HepG2 (cell line): Measurements from ENCODE around the gene BMP2K. TPM values are rescaled to one million over a fixed set of nuclear protein-coding genes. Genes with fewer than 3 reads are reported as not detected.

Source experiments
- ATAC-seq: fragments of 200-7000 bp; cut with Tn5 transposase; 3 replicates; pipeline ENCODE4 v1.9.1; 2020; ENCODE audit warnings: mild to moderate bottlenecking, moderate library complexity
- BruUV-seq: library from RNA; stranded (reverse); fragments of 400-500 nt; replicated peaks from 2 replicates; lab custom pipeline; 2021; lab: Mats Ljungman, UMichigan
- CTCF ChIA-PET: fragments of 300-600 bp; formaldehyde crosslinking; extraction: SDS; loops from one replicate; lab custom pipeline; 2021; ENCODE audit warnings: low total read pairs, inconsistent platforms, low intra/inter-chr PET ratio; lab: Yijun Ruan, JAX
- POLR2A ChIA-PET: fragments of 350-600 bp; sonication (Branson Sonifier 250); formaldehyde crosslinking; loops from one replicate; lab custom pipeline; 2020; ENCODE audit warnings: antibody characterized with exemption, inconsistent platforms; lab: Yijun Ruan, JAX
- DNase-seq: peaks from one replicate; pipeline ENCODE4 v3.0.0-alpha.2; 2015; ENCODE audit warnings: low spot score
- FAIRE-seq: peaks from 3 replicates; lab custom pipeline; 2011; peaks lifted over from hg19 to GRCh38; lab: Jason Lieb, UNC
- H2AFZ ChIP-seq: one replicate; pipeline ENCODE4 v1.6.1; 2011; ENCODE audit warnings: low read length, inconsistent platforms
- H3K27ac ChIP-seq: fragments of 300-600 bp; 3 replicates; pipeline ENCODE4 v1.8.0; 2011; ENCODE audit warnings: mixed run types, mild to moderate bottlenecking, mixed read lengths, low read length, inconsistent platforms; ENCODE audit not compliant: insufficient read depth; ENCODE audit errors: extremely low read length
- H3K27me3 ChIP-seq, 2 experiments: fragments of 200-600 bp in 1 of 2; 2 replicates in 1 of 2; 3 replicates in 1 of 2; pipeline versions ENCODE4 v1.6.0 to v1.8.0; 2011; ENCODE audit warnings: low read length in 2 of 2, mild to moderate bottlenecking in 2 of 2, moderate library complexity in 2 of 2, inconsistent platforms in 1 of 2; ENCODE audit not compliant: insufficient read depth in 2 of 2, control insufficient read depth in 1 of 2
- H3K36me3 ChIP-seq, 2 experiments: fragments of 200-600 bp in 1 of 2; replicated peaks in 1 of 2; 2 replicates in 1 of 2; 3 replicates in 1 of 2; pipeline versions ENCODE4 v1.5.1 to v1.8.0; 2011; ENCODE audit warnings: low read length in 2 of 2, inconsistent platforms in 1 of 2; ENCODE audit not compliant: insufficient read depth in 2 of 2, control insufficient read depth in 1 of 2
- H3K4me1 ChIP-seq: 2 replicates; pipeline ENCODE4 v1.5.1; 2012; ENCODE audit warnings: low read length, inconsistent platforms; ENCODE audit not compliant: insufficient read depth
- H3K4me2 ChIP-seq: 2 replicates; pipeline ENCODE4 v1.6.0; 2011; ENCODE audit warnings: low read depth, low read length, inconsistent platforms
- H3K4me3 ChIP-seq, 3 experiments: fragments of 200-600 bp in 1 of 3; sonication (generic), shearing (Covaris generic) in 1 of 3; replicated peaks in 1 of 3; 2 replicates each; pipeline ENCODE4 v1.5.1; 2011 to 2016; ENCODE audit warnings: low read length in 3 of 3, inconsistent platforms in 2 of 3, low read depth in 2 of 3, mild to moderate bottlenecking in 2 of 3, control low read depth in 1 of 3, mixed read lengths in 1 of 3; ENCODE audit not compliant: insufficient read depth in 1 of 3
- H3K79me2 ChIP-seq: one replicate; pipeline ENCODE4 v1.6.1; 2011; ENCODE audit warnings: low read length, inconsistent platforms; ENCODE audit not compliant: insufficient read depth
- H3K9ac ChIP-seq: 2 replicates; pipeline ENCODE4 v1.6.0; 2011; ENCODE audit warnings: mild to moderate bottlenecking, low read depth, low read length, inconsistent platforms; ENCODE audit not compliant: insufficient read depth
- H3K9me3 ChIP-seq: 2 replicates; pipeline ENCODE4 v1.5.1; 2012; ENCODE audit warnings: mild to moderate bottlenecking, low read length
- H4K20me1 ChIP-seq: 2 replicates; pipeline ENCODE4 v1.6.0; 2011; ENCODE audit warnings: inconsistent platforms, mild to moderate bottlenecking, low read length, moderate library complexity; ENCODE audit not compliant: insufficient read depth
- BCL3 ChIP-seq: sonication (generic); formaldehyde crosslinking; IDR thresholded peaks from 2 replicates; pipeline ENCODE4 v1.5.1; 2020; ENCODE audit warnings: mild to moderate bottlenecking, missing genetic modification reagents, moderate library complexity
- ELF4 ChIP-seq: sonication (generic); formaldehyde crosslinking; IDR thresholded peaks from 2 replicates; pipeline ENCODE4 v1.5.0; 2020; ENCODE audit warnings: missing genetic modification reagents, mild to moderate bottlenecking, moderate library complexity, borderline replicate concordance
- FOSL1 ChIP-seq: sonication (generic); formaldehyde crosslinking; IDR thresholded peaks from 2 replicates; pipeline ENCODE4 v1.9.0; 2021; ENCODE audit warnings: missing genetic modification reagents, borderline replicate concordance
- HES4 ChIP-seq: sonication (generic); formaldehyde crosslinking; IDR thresholded peaks from 2 replicates; pipeline ENCODE4 v1.9.0; 2021; ENCODE audit warnings: mild to moderate bottlenecking, missing genetic modification reagents, borderline replicate concordance
- RAD51 ChIP-seq: fragments of 450-650 bp; IDR thresholded peaks from 2 replicates; pipeline ENCODE4 v1.6.1; 2016; ENCODE audit warnings: borderline replicate concordance
- RFX5 ChIP-seq: IDR thresholded peaks from 2 replicates; pipeline ENCODE4 v1.6.1; 2011; ENCODE audit warnings: low read depth, low read length, improper control_type of control experiment
- STAG1 ChIP-seq: sonication (generic); formaldehyde crosslinking; IDR thresholded peaks from 2 replicates; pipeline ENCODE4 v1.4.0; 2020; ENCODE audit warnings: missing genetic modification reagents
- TFDP1 ChIP-seq: IDR thresholded peaks from 2 replicates; pipeline ENCODE4 v1.6.1; 2016; ENCODE audit warnings: missing compliant biosample characterization, missing genetic modification reagents, borderline replicate concordance
- THAP7 ChIP-seq: sonication (generic); formaldehyde crosslinking; IDR thresholded peaks from 2 replicates; pipeline ENCODE4 v1.8.1; 2023; ENCODE audit warnings: mild to moderate bottlenecking, missing genetic modification reagents
- ZNF263 ChIP-seq: sonication (generic); formaldehyde crosslinking; IDR thresholded peaks from 2 replicates; pipeline ENCODE4 v1.4.0; 2020; ENCODE audit warnings: missing genetic modification reagents
- ZNF879 ChIP-seq: sonication (generic); formaldehyde crosslinking; IDR thresholded peaks from 2 replicates; pipeline ENCODE4 v1.8.1; 2023; ENCODE audit warnings: missing genetic modification reagents
- in situ Hi-C: cut with HindIII; loops from 2 replicates; pipeline ENCODE4 v1.10.0; 2017; ENCODE audit warnings: low pct_unique_long_range_greater_than_20kb; ENCODE audit not compliant: extremely low pct_ligation_motif_present
- intact Hi-C: fragments of 100-400 bp; cut with micrococcal nuclease; formaldehyde crosslinking; loops from one replicate; pipeline ENCODE4 v1.10.0; 2022; ENCODE audit not compliant: unreplicated experiment
- polyA plus RNA-seq, 8 experiments: library from polyadenylated mRNA; depleted of rRNA in 3 of 8; stranded (reverse) in 7 of 8; unstranded in 1 of 8; fragments of >200 nt; fragmentation: Illumina TruSeq in 4 of 8; extraction: Trizol in 4 of 8; gene quantifications; 2 replicates each; pipeline versions ENCODE4 v1.2.1 to v1.2.3, GENCODE V29; 2011 to 2016; ENCODE audit warnings: low read depth in 4 of 8, missing spikeins in 1 of 8, mixed read lengths in 1 of 8; ENCODE audit not compliant: insufficient read depth in 1 of 8
- total RNA-seq, 5 experiments: library from RNA; depleted of rRNA; stranded (reverse); fragments of >200 nt; fragmentation: Illumina TruSeq; extraction: Trizol; gene quantifications; 2 replicates each; pipeline ENCODE4 v1.2.3, GENCODE V29; 2016; ENCODE audit warnings: low read depth in 1 of 5
- TF ChIP-seq, protein P1 (sequence below), 2 experiments: sonication (generic) in 1 of 2; formaldehyde crosslinking in 1 of 2; IDR thresholded peaks; 2 replicates each; pipeline versions ENCODE4 v1.6.1 to v1.9.0; 2014 to 2022; ENCODE audit warnings: antibody characterized with exemption in 1 of 2, borderline replicate concordance in 1 of 2, inconsistent platforms in 1 of 2, low read depth in 1 of 2, missing genetic modification reagents in 1 of 2
- TF ChIP-seq, protein P2 (sequence below): sonication (generic); formaldehyde crosslinking; IDR thresholded peaks from 2 replicates; pipeline ENCODE4 v1.8.0; 2022; ENCODE audit warnings: missing genetic modification reagents, low read depth, mild to moderate bottlenecking, borderline replicate concordance

The BMP2K gene
- total and polyA plus RNA-seq, 2 of the 13 experiments (the other 11 are each of a cell fraction or from before 2014, with no cell fraction given) = 8.6 to 15.2 TPM

DNA sequence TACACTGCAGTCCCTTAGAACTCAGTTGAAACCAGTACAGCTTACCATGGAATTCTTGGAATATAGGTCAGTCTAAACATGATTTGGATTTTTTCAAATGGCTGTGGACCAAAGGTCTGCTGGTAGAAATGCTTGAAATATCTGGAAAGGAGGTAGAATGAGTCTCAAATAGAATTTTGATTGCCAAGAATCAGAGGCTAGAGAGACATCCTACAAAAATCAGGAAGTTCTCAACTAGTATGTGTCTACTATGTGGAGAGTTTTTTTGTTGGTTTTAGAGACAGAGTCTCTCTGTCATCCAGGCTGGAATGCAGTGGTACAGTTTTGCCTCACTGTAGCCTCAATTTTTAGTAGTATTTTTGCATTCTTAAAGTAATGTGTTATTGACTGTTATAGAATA is 109.4 kb downstream of the BMP2K start:
- no TSS peak for BruUV-seq
- ATAC-seq (no peak), DNase-seq (no peak), FAIRE-seq (no peak)
- ChIA-PET CTCF (no interaction called here), POLR2A (no interaction called here)
- Histone ChIP-seq H3K9ac (no peak overlapping the region), H3K4me3 (no peak overlapping the region), H4K20me1 (no peaks in the 10 kb centered on the region), H3K79me2 (no peaks in the 10 kb centered on the region), H3K9me3 (no peaks in the 10 kb centered on the region), H3K27me3 (no peaks in the 10 kb centered on the region), H3K36me3 (peaks cover 0 to 3% of the 10 kb centered on the region in 2 experiments; a peak in 1 of 5 replicates), H3K27ac (no peak overlapping the region), H3K4me2 (no peak overlapping the region), H3K4me1 (no peaks in the 10 kb centered on the region), H2AFZ (no peak overlapping the region)
- in situ Hi-C loops = no loop called here
- intact Hi-C loops = no loop called here
- TF ChIP-seq, protein P1, sequence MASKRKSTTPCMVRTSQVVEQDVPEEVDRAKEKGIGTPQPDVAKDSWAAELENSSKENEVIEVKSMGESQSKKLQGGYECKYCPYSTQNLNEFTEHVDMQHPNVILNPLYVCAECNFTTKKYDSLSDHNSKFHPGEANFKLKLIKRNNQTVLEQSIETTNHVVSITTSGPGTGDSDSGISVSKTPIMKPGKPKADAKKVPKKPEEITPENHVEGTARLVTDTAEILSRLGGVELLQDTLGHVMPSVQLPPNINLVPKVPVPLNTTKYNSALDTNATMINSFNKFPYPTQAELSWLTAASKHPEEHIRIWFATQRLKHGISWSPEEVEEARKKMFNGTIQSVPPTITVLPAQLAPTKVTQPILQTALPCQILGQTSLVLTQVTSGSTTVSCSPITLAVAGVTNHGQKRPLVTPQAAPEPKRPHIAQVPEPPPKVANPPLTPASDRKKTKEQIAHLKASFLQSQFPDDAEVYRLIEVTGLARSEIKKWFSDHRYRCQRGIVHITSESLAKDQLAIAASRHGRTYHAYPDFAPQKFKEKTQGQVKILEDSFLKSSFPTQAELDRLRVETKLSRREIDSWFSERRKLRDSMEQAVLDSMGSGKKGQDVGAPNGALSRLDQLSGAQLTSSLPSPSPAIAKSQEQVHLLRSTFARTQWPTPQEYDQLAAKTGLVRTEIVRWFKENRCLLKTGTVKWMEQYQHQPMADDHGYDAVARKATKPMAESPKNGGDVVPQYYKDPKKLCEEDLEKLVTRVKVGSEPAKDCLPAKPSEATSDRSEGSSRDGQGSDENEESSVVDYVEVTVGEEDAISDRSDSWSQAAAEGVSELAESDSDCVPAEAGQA (IDR thresholded peaks at IDR 0.05; ENCODE audit: low read depth) = no peak
- TF ChIP-seq, protein P1 (CRISPR knock-in tag; IDR thresholded peaks at IDR 0.05; ENCODE audit: borderline replicate concordance) = no peak
- TF ChIP-seq THAP7 (CRISPR knock-in tag) = no peak
- no peak for TF ChIP-seq HES4 (CRISPR knock-in tag)
- TF ChIP-seq RFX5 = no peak
- TF ChIP-seq FOSL1 (CRISPR knock-in tag) = no peak
- TF ChIP-seq, protein P2, sequence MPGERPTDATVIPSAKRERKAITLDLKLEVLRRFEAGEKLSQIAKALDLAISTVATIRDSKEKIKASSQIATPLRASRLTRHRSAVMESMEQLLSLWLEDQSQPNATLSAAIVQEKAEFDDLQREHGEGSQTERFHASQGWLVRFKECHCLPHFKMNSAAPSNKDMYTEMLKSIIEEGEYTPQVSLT (CRISPR knock-in tag) = no peak
- TF ChIP-seq ZNF879 (CRISPR knock-in tag) = no peak
- TF ChIP-seq ELF4 (CRISPR knock-in tag) = no peak
- TF ChIP-seq ZNF263 (CRISPR knock-in tag) = no peak
- TF ChIP-seq RAD51 = no peak
- TF ChIP-seq STAG1 (CRISPR knock-in tag) = no peak
- no peak for TF ChIP-seq BCL3 (CRISPR knock-in tag)
- TF ChIP-seq TFDP1 = no peak
